22Rv1 (cell line): ENCODE results near the gene CRYBG1.

Source experiments
- H3K27ac ChIP-seq: fragments of 450-650 bp; 2 replicates; pipeline ENCODE4 v1.5.1; 2017
- CTCF ChIP-seq: fragments of 450-650 bp; IDR thresholded peaks from 2 replicates; pipeline ENCODE4 v1.5.1; 2017; ENCODE audit warnings: mild to moderate bottlenecking
- ZFX ChIP-seq: fragments of 450-650 bp; IDR thresholded peaks from 2 replicates; pipeline ENCODE4 v1.6.1; 2017; ENCODE audit warnings: antibody characterized with exemption, borderline replicate concordance

The CRYBG1 gene

GRCh38 chr6:106537662-106538061 is 177.1 kb downstream of the CRYBG1 start:
- TF ChIP-seq ZFX (no peak), CTCF (no peak)
- H3K27ac ChIP-seq: no peak overlapping the region

- no peak overlapping the region for H3K27ac ChIP-seq
- TF ChIP-seq ZFX (no peak), CTCF (no peak)
Observed at GRCh38 chr6:106538145-106538544, 177.6 kb downstream of the CRYBG1 start.

- 0 out of 2 replicates have a peak overlapping the region, but pooled peaks have one; percentile 14 for H3K27ac ChIP-seq
- no peak for TF ChIP-seq CTCF
- no peak for TF ChIP-seq ZFX
Observed at GRCh38 chr6:106539936-106540335, 179.4 kb downstream of the CRYBG1 start.

GRCh38 chr6:106540432-106540831 is 179.9 kb downstream of the CRYBG1 start:
- no peak overlapping the region for H3K27ac ChIP-seq
- TF ChIP-seq CTCF (no peak), ZFX (no peak)

GRCh38 chr6:106540907-106541306 is 180.4 kb downstream of the CRYBG1 start:
- H3K27ac ChIP-seq: no peak overlapping the region
- TF ChIP-seq CTCF (no peak), ZFX (no peak)

- TF ChIP-seq CTCF (no peak), ZFX (no peak)
- H3K27ac ChIP-seq: no peak overlapping the region
Observed at GRCh38 chr6:106546261-106546690, 185.8 kb downstream of the CRYBG1 start.

GRCh38 chr6:106546691-106547414 is 186.3 kb downstream of the CRYBG1 start:
- H3K27ac ChIP-seq: no peak overlapping the region; the same call in 1 of the 2 replicates
- TF ChIP-seq ZFX: no peak
- TF ChIP-seq CTCF: no peak
